Measurements from ENCODE around the gene TNFSF13B. TPM values are rescaled to one million over a fixed set of nuclear protein-coding genes. Genes with fewer than 3 reads are reported as not detected.

The TNFSF13B gene
- total and polyA plus RNA-seq, 2 of the 8 experiments (the other 6 are each of a cell fraction or from before 2014, with no cell fraction given): not detected

DNA sequence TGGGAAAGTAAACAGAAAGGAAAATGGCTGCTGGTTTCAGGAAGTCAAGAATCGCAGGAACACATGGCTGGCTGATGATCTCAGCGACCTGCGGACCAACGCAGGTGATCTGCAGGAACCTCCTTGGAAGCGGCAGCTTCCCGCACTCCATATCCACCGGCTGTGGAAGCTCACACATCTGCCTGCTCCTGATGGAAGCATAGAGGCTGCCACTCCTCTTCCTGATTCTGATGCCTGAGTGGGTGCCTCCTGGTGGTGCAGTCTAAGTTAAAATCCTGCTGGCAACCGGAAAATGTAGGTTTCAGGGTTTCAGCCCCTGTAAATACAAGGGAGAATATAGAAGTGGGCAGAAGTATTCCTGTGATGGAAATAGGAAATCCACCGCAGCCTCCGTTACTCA lies 75.5 kb downstream of the TNFSF13B start:
- Histone ChIP-seq H3K23ac (ENCODE audit: insufficient read length) (no peak overlapping the region), H2AFZ (ENCODE audit: low read length) (peak overlapping the region; percentile 95; the same call in 1 of the 2 replicates), H3K4me2 (ENCODE audit: insufficient read depth in 1 of 2, low read depth in 2 of 2, low read length in 2 of 2) (no peak overlapping the region), H4K5ac (ENCODE audit: insufficient read length, low read depth, low read length) (no peak overlapping the region), H3K4me3 (ENCODE audit: extremely low read depth in 1 of 4, insufficient read depth in 2 of 4, low read depth in 3 of 4, low read length in 4 of 4) (no peak overlapping the region), H2AK5ac (ENCODE audit: low read depth, low read length) (no peak overlapping the region), H4K91ac (replicated peaks; ENCODE audit: insufficient read length, low read length) (peak overlapping the region; percentile 63), H3K9me3 (ENCODE audit: insufficient read depth in 2 of 2, low read depth in 1 of 2, low read length in 1 of 2) (no peaks in the 10 kb centered on the region), H3K14ac (ENCODE audit: insufficient read length) (no peak overlapping the region), H4K8ac (ENCODE audit: extremely low read depth, insufficient read depth, low read length) (peak overlapping the region; percentile 71; the same call in 1 of the 2 replicates), H2BK120ac (replicated peaks; ENCODE audit: low read depth, low read length) (no peak overlapping the region), H4K20me1 (replicated peaks in 1 of 2; ENCODE audit: control insufficient read depth in 1 of 2, insufficient read depth in 2 of 2, low read length in 2 of 2) (no peaks in the 10 kb centered on the region), H2BK20ac (ENCODE audit: low read length) (no peak overlapping the region), H2BK12ac (ENCODE audit: low read depth, low read length) (no peak overlapping the region), H3K4me1 (replicated peaks in 1 of 4; ENCODE audit: control insufficient read depth in 3 of 4, insufficient read depth in 4 of 4, low read length in 3 of 4) (no peaks in the 10 kb centered on the region), H3K23me2 (ENCODE audit: low read depth, low read length) (no peaks in the 10 kb centered on the region; the same call in 1 of the 2 replicates), H3K18ac (ENCODE audit: extremely low read depth, low read length) (no peak overlapping the region), H3K9ac (replicated peaks in 1 of 4; ENCODE audit: extremely low read depth in 1 of 4, low read depth in 3 of 4, low read length in 3 of 4) (no peak overlapping the region), H3K56ac (replicated peaks; ENCODE audit: insufficient read length, low read depth, low read length) (no peak overlapping the region), H3K4ac (replicated peaks; ENCODE audit: insufficient read length, low read depth, low read length) (no peak overlapping the region), H3K79me2 (ENCODE audit: control insufficient read depth in 1 of 2, insufficient read depth in 2 of 2, low read length in 2 of 2) (no peaks in the 10 kb centered on the region), H3K36me3 (ENCODE audit: control insufficient read depth in 2 of 4, insufficient read depth in 4 of 4, low read length in 3 of 4) (no peaks in the 10 kb centered on the region), H2BK5ac (ENCODE audit: low read depth, low read length) (no peak overlapping the region), H3K79me1 (ENCODE audit: low read depth, low read length) (no peaks in the 10 kb centered on the region), H3K27me3 (replicated peaks in 1 of 4; ENCODE audit: control insufficient read depth in 3 of 4, extremely low read depth in 1 of 4, insufficient read depth in 3 of 4, low read length in 3 of 4) (no peaks in the 10 kb centered on the region), H2BK15ac (ENCODE audit: low read length) (no peak overlapping the region), H3K27ac (ENCODE audit: low read depth, low read length) (no peak overlapping the region)
- FAIRE-seq (no peak), DNase-seq (ENCODE audit: low read depth in 1 of 2, low spot score in 2 of 2) (no peak)
- CTCF ChIA-PET (ENCODE audit: partially characterized antibody): interaction anchor here (0.7 to 6.7 kb wide), 9 partner anchors 8 to 269 kb away, joined by 3 to 40 read pairs (median 3); no protein-coding TSS in a partner anchor
- 85% methylated on average over 10 of the region's 10 CpGs; no CpG with 5 or more reads in 1 of the 2 experiments for WGBS, 2 experiments (ENCODE audit: extremely low coverage in 1 of 2, insufficient coverage in 1 of 2, insufficient read length in 1 of 2, insufficient replicate concordance in 2 of 2, low coverage in 1 of 2, low lambda C conversion rate in 2 of 2, missing lambda C conversion rate in 1 of 2)
- no peak for TF ChIP-seq HDAC6 (IDR thresholded peaks at IDR 0.05; ENCODE audit: low read depth, low read length)
- TF ChIP-seq YY1 (IDR thresholded peaks at IDR 0.05; ENCODE audit: low read depth, low read length): peak; percentile 46; the same call in 1 of the 2 replicates
- TF ChIP-seq SIX5 (IDR thresholded peaks at IDR 0.05; ENCODE audit: low read depth, low read length): no peak
- TF ChIP-seq, protein P1, sequence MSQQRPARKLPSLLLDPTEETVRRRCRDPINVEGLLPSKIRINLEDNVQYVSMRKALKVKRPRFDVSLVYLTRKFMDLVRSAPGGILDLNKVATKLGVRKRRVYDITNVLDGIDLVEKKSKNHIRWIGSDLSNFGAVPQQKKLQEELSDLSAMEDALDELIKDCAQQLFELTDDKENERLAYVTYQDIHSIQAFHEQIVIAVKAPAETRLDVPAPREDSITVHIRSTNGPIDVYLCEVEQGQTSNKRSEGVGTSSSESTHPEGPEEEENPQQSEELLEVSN (IDR thresholded peaks at IDR 0.05): peak; percentile 22; the same call in 1 of the 2 replicates
- TF ChIP-seq, protein P2, sequence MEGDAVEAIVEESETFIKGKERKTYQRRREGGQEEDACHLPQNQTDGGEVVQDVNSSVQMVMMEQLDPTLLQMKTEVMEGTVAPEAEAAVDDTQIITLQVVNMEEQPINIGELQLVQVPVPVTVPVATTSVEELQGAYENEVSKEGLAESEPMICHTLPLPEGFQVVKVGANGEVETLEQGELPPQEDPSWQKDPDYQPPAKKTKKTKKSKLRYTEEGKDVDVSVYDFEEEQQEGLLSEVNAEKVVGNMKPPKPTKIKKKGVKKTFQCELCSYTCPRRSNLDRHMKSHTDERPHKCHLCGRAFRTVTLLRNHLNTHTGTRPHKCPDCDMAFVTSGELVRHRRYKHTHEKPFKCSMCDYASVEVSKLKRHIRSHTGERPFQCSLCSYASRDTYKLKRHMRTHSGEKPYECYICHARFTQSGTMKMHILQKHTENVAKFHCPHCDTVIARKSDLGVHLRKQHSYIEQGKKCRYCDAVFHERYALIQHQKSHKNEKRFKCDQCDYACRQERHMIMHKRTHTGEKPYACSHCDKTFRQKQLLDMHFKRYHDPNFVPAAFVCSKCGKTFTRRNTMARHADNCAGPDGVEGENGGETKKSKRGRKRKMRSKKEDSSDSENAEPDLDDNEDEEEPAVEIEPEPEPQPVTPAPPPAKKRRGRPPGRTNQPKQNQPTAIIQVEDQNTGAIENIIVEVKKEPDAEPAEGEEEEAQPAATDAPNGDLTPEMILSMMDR (IDR thresholded peaks at IDR 0.05; ENCODE audit: control extremely low read depth in 1 of 3, insufficient read depth in 1 of 3, low read depth in 1 of 3, low read length in 3 of 3): peak in 2 of 3 experiments; percentile 7 to 17; a peak in 2 of 4 replicates
- TF ChIP-seq, protein P3, sequence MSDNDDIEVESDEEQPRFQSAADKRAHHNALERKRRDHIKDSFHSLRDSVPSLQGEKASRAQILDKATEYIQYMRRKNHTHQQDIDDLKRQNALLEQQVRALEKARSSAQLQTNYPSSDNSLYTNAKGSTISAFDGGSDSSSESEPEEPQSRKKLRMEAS (IDR thresholded peaks at IDR 0.05): peak; percentile 57; the same call in 1 of the 2 replicates
- TF ChIP-seq RAD21 (IDR thresholded peaks at IDR 0.05 in 1 of 2, conservative IDR thresholded peaks at IDR 0.05 in 1 of 2; ENCODE audit: low read depth in 2 of 2, low read length in 2 of 2): peak in 1 of 2 experiments; percentile 15; a peak in 1 of 4 replicates
- POLR2A ChIA-PET (ENCODE audit: partially characterized antibody): no interaction called here

Data from H1 (cell line).